Vein endothelial cell (primary cell): ENCODE measurements around the gene AOPEP. TPM values are rescaled to one million over a fixed set of nuclear protein-coding genes. Genes with fewer than 3 reads are reported as not detected.

Experiments
- small RNA-seq: library from RNA; depleted of rRNA; stranded (forward); fragments of <200 nt; gene quantifications from one replicate; pipeline ENCODE3, GENCODE V24; 2012
- total RNA-seq: library from RNA; depleted of rRNA; stranded (reverse); fragments of >200 nt; gene quantifications from 2 replicates; pipeline ENCODE4 v1.2.3, GENCODE V29; 2012

AOPEP gene, protein sequence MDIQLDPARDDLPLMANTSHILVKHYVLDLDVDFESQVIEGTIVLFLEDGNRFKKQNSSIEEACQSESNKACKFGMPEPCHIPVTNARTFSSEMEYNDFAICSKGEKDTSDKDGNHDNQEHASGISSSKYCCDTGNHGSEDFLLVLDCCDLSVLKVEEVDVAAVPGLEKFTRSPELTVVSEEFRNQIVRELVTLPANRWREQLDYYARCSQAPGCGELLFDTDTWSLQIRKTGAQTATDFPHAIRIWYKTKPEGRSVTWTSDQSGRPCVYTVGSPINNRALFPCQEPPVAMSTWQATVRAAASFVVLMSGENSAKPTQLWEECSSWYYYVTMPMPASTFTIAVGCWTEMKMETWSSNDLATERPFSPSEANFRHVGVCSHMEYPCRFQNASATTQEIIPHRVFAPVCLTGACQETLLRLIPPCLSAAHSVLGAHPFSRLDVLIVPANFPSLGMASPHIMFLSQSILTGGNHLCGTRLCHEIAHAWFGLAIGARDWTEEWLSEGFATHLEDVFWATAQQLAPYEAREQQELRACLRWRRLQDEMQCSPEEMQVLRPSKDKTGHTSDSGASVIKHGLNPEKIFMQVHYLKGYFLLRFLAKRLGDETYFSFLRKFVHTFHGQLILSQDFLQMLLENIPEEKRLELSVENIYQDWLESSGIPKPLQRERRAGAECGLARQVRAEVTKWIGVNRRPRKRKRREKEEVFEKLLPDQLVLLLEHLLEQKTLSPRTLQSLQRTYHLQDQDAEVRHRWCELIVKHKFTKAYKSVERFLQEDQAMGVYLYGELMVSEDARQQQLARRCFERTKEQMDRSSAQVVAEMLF
- total RNA-seq, result 28.6 and 32.0 TPM in 2 replicates

DNA sequence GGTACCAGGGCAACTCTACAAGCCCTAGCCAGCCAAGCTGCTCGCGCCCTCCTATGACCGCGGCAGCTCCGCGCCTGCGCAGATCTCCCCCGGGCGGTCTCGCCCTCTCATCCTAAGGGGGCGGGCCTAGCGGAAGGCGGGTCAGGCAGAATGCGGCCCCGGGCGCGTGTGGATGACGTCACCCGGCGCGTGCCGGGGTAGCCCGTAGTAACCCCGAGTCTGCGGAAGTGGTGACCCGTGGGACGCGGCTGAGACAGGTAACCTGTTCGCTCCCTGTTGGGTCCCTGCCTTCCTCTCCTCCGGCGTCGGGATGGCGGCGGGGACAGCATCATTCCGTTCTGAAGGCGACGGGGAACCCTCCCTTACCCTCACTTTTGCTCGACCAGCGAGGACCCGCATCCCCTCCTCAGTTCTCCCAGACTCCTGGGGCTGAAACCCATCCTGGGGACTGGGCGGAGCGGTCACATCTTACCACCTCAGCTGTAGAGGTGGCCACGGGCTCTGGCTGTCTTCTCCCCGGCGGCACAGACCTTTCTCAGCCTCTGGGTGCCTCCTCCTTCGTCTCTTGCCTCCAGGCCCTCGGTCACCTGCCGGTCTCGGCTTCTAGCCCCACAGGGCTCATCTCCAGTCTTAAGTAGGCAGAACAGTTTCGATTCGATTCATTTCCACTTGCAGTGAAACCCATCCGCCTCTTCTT is at the start of gene AOPEP:
Gene AOPEP (plus strand): TSS at position 205 of the 697 bp plus-strand sequence. CDS start 33,085 bp downstream, outside the sequence.

Small RNA genes lying within 50 kb of the gene (small RNA-seq; reads per million reads assigned to genes)
- gene MIR2278 (0.11 reads per million), gene MIR23B (6,146 reads per million, percentile 100 among the genes with 10 or more reads in this experiment), gene MIR27B (3,034 reads per million, percentile 100 among the genes with 10 or more reads in this experiment), gene MIR3074 (not detected), gene MIR6081 (not detected)

Other genes with a start within 250 kb of the AOPEP start
- gene PCAT7, start 171.6 kb upstream of the AOPEP start, total RNA-seq, result not detected in 2 replicates
- gene FBP2, start 132.9 kb upstream of the AOPEP start, total RNA-seq, result not detected in 2 replicates
- 3.2 and 3.3 TPM in 2 replicates for gene FBP1, start 87.2 kb upstream of the AOPEP start, total RNA-seq